HG03175 (cell line): ENCODE data around the gene MGLL.
A peak's percentile ranks its signal among the peaks of the same experiment; 100 is the strongest.
"Not testable (repeated sequence)": the region's sequence is repeated elsewhere in the genome, so short reads cannot be mapped to it uniquely, and the experiment has no call there.

Source experiments
- ATAC-seq: cut with Tn5 transposase; IDR thresholded peaks from one replicate; pipeline ENCODE4 v1.9.1; 2021; ENCODE audit warnings: mild to moderate bottlenecking, moderate library complexity; ENCODE audit not compliant: unreplicated experiment

Gene MGLL

DNA sequence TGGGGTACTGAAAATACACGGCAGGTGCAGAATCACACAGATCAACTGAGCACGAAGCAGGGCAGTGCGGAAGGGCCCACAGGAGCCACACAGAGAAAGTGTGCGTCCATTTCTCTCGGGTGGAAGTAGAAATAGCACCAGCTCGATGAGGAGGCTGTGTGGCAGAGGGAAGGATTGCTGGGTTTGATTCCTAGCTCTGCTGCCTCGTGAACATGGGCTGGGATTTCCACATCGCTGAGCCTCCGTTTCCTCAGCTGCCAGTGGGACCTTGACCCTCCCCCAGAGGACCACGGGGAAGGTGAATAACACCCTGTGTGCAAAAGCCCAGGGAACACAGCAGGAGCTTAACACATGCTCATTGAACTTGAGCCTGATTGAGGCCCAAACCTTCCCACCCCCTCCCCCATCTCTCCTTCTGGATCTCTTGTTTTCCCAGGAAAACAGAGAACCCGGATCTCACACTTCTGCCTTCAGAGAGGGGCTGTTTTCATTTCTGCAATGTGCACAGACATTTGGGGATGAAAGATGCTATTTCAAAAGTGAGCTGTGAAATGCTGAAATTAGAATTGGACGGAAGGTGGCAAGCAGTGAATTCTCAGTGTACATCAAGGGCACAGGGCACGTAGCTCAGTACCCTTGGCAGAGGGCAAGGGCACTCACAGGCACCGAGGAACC lies 111.2 kb downstream of the MGLL start:
- ATAC-seq = no peak

GRCh38 chr3:127710155-127710941 lies 112.0 kb downstream of the MGLL start:
- no peak for ATAC-seq

GRCh38 chr3:127709320-127710060 lies 112.8 kb downstream of the MGLL start:
- no peak for ATAC-seq

- no peak for ATAC-seq
These were observed 113.5 kb downstream of the MGLL start for GRCh38 chr3:127708837-127709236.

DNA sequence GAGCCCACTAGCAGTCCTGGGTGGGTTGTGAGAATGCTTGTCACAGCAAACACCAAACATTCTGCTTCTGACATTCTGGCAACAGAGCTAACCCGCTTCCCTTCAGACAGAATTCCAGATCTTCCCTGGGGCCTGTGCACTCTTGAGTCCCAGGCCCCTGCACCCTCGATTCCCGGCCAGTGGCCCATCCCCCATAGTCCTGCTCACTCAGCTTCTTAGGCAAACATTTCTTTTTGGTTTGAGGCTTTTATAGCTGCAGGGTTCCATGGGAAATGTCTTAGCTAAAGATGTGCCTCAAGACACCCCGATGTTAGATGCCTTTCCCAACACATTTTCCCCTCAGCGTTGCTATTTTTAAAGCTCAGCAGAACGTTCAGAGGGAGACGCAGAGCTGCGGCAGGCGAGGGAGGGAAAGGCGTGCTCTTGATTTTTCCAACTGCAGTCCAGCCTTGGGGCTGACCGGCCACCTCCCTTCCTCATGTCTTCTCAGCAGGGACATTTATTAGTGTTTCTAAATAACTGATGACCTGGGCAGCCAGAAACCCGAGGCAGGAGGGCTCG lies 114.4 kb downstream of the MGLL start:
- ATAC-seq = no peak

GRCh38 chr3:127706785-127707351 lies 115.4 kb downstream of the MGLL start:
- ATAC-seq = no peak

DNA sequence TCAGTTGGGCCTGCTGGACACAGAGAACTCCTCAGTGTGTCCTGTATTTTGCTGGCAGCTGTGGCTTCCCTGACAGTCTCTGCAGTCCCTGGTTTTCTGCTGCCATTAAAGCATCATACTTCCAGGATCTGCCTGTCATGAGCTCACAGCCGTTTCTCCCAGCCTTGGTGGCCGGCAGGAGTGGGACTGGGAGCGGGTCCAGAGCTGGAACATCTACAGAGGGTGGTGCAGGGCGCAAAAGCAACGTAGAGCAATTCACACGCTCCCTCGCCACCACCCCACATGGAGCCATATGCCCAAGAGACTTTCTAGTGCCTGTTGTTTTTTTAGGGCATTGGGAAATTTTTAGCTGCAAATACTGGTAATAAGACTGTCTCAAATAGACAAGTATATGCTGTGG lies 116.0 kb downstream of the MGLL start:
- no peak for ATAC-seq

GRCh38 chr3:127704840-127705239 lies 117.5 kb downstream of the MGLL start:
- ATAC-seq = not testable (repeated sequence)

DNA sequence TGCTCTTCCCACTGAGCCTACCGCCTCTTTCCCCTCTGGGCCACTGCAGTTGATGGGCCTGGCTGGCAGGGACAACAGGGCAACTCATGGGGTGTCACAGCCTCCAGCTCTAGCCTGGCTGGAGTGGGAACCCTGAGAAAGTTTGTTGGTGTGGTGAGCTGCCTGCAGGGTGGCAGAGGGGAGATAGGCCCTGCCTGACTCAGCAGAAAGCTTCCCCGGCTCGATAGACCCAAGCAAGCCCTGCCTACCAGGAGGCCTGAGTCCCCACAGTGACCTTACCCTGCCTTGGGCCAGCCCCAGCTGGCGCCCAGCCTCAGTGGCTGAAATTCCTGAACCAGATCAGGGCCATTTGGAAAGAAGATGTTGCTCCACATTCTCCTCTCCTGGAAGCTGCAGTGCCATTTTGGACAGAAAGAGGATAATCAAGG lies 120.2 kb downstream of the MGLL start:
- no peak for ATAC-seq

GRCh38 chr3:127701280-127701911 lies 120.9 kb downstream of the MGLL start:
- no peak for ATAC-seq

- no peak for ATAC-seq
These were observed 121.9 kb downstream of the MGLL start for GRCh38 chr3:127700406-127700805.

DNA sequence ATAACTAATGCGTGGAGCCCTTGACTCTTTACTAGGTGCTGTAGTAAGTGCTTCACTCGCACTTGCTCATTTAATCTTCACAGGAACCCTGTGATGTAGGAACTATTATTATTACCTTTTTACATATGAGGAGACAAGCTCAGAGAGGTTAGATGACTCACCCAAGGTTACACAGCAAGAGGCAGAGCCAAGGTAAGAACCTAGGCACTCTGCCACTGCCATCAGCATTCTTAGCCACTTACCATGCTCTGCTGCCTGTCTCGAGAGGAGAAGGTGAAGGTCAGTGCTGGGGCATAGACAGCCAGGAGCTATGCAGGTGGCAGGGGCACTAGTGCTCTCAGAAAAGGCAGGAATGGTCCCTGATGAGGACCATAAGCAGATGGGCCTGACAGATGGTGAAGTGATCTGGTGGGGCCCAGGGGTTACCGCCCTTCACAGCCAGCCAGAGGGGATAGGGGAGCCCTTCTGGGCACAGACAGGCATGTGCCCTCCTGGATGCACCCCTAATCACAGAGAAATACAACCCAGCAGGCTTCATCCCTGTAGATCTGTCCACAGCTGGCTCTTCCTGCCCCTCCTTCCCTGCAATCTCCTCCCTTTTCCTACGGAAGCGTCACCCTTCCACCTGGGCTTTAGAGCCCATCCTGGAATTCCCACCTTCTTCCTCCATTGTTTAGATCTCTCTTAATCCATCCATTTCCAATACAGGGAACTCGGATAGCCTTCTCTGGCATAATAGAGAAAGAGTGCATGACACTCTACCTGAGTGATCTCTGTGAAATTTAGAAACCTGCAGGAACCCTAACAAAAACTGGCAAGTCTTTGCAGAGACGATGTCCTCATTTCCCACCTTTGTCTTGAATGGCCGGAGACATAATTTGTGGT lies 122.7 kb downstream of the MGLL start:
- ATAC-seq = no peak

DNA sequence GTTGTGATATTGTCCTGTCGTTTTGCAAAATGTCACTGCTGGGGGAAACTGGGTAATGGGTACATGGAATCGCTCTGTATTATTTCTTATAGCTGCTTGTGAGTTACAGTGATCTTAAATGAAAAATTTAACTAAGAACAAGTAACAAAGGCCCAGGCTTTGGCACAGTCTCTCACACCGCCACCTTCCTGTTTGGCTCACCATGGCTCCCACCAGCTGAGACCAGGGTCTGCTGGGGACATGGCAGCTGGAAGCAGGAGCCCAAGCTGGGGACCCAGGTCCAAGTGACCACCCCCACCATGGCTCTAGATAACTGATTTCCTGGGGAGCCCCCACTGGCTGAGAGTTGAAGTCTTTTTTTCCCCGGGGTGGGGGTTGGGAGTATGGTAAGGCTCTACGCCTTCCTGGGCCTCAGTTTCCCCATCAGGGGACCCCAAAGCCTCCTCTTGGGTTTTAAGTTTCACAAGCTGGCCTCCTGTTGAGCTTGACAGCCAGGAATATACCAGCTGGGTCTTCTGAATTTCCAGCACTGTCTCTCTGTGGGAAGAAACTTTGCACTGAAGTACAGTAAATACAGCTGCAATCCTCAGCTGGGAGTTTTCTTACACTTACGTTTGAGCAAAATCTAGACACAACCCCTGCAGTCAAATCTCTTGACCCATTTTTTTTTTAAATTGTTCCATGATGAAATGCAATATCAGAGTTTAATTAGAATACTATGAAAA lies 123.5 kb downstream of the MGLL start:
- no peak for ATAC-seq

DNA sequence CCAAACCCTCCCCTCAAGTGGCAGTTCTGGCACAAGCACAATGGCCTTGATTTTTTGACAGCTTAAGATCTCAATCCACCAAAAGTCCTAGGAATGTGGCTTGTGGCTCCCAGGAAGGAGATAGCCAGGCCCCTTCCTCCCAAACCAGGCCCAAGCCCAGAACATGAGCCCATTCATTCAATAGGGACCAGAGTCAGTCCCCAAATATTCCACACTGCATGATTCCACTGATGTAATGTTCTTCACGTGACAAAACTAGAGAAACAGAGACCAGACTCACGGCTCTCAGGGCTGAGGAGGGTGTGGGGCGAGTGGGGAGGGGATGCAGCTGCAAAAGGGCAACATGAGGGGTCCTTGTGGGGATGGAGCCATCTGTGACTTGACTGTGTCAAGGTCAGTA lies 124.0 kb downstream of the MGLL start:
- no peak for ATAC-seq

- peak; percentile 82 for ATAC-seq
These were observed 124.6 kb downstream of the MGLL start for GRCh38 chr3:127697551-127698240.

DNA sequence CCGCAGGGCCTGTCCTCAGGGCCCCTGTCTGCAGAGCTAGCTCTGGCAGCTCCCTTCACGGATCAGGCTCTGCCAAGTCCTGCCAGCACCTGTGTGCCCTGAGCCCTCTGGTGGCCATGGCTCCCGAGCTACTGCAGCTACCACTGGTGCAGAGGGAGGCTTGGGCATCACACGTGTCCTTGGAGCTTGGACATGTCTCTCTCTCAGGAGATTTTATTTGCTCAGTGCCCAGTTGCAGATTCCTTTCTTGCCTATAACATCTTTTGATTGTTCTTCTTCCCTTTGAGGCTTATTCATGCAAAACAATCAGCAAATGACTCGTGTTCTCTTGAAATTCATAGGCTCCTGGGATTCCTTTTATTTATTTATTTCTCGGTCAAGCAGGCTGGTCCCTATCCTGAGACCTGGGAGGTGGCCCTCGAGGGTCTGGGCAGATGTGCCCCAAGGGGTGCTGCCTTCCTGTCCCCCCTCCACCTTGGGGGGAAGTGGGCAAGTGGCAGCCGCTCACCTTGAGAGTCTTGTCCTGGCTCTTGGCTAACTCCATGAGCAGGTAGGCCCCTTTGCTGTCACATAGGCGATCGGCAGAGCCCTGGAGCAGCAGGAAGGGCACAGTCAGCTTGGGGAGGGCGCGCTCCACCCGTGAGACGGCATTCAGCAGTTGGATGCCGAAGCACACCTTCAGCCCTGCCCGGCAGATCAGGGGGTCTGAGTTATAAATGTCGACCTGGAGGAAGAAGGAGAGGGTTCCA lies 127.7 kb downstream of the MGLL start:
- ATAC-seq = no peak

DNA sequence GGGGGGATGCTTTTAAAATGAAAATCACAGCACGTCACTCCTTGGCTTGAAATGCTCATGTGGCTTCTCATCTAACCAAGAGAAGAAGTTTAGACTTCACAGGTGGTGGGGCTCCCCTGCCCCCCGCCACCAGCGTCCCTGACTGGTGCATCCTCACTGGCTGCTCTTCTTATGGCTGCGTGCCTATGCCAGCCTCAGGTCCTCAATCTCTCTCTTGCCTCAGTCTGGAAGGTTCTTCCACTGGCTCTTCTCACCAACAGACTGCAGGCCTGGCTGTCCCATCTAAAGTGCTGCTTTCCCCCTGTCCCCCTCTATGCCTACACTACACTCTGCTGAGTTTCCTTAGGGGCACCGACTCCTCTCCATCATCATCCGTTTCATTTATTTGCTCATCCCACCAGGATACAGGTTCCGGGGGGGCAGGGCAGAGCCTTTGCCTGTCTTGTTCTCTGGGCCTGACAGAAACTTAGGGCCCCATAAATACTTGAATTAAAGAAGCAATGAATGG lies 128.9 kb downstream of the MGLL start:
- ATAC-seq = no peak
